ENCODE data around the gene CHD5. TPM values are rescaled to one million over a fixed set of nuclear protein-coding genes. Genes with fewer than 3 reads are reported as not detected.

CHD5 gene
- polyA plus RNA-seq, 1 donor from 2014 or later = 22.0 TPM

DNA sequence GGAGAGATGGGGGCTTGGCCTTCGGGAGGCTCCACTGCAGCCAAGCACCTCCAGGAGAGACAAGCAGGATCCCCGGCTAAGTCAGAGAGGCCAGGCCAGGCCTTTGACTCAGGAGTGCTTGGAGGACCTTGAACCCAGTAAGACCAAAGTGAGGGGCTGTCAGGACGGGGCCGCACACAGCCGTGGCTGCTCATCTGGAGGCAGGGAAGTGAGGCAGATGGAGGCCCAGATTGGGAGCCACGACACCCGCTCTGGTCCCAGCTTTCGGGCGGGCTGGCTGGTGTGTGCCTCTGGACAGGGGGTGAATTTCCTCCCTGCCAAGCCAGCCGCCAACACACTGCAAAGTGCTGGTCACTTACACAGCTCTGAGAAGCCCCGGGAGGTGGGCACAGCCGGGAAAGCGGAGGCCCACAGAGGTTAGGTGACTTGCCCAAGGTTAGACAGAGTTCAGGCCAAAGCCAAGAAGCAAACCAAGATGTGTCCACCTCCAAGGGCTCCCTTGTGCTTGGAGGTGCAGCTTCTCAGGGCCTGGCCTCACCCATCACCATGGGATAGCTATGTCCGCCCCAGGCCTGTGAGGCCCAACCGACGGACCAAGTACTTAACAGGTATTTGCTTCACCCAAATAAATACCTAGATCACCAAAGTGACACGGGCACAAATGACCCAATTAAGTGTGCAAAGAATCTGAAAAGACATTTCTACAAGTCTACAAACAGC, 58.3 kb downstream of the CHD5 start:
- no peaks in the 10 kb centered on the region for H3K79me2 ChIP-seq (replicated peaks; ENCODE audit: insufficient read depth, low read length)
- no peaks in the 10 kb centered on the region for H3K9me2 ChIP-seq (ENCODE audit: insufficient read depth, low read length)
- H3K4me2 ChIP-seq (ENCODE audit: low read length) = no peak overlapping the region
- H3K9ac ChIP-seq (ENCODE audit: low read length) = no peak overlapping the region
- H3K9me3 ChIP-seq (ENCODE audit: low read length) = no peaks in the 10 kb centered on the region
- H3K4me3 ChIP-seq (ENCODE audit: low read length) = no peak overlapping the region
- no peak overlapping the region for H2AFZ ChIP-seq (ENCODE audit: low read depth, low read length)
- no peak overlapping the region for H3K27ac ChIP-seq (ENCODE audit: low read length)
- no peaks in the 10 kb centered on the region for H4K20me1 ChIP-seq (ENCODE audit: insufficient read depth)
- H3F3A ChIP-seq (ENCODE audit: insufficient read depth, low read length, poor library complexity, severe bottlenecking) = no peaks in the 10 kb centered on the region
- no peaks in the 10 kb centered on the region for H3K36me3 ChIP-seq (ENCODE audit: insufficient read depth, low read length)
- TF ChIP-seq RAD21 (conservative IDR thresholded peaks at IDR 0.05) (no peak), TAF1 (IDR thresholded peaks at IDR 0.05; ENCODE audit: low read depth) (no peak), POLR2AphosphoS5 (IDR thresholded peaks at IDR 0.05) (no peak), CTCF (IDR thresholded peaks at IDR 0.05; ENCODE audit: poor library complexity, severe bottlenecking) (no peak), EP300 (conservative IDR thresholded peaks at IDR 0.05; ENCODE audit: poor library complexity, severe bottlenecking) (no peak), SMC3 (conservative IDR thresholded peaks at IDR 0.05; ENCODE audit: poor library complexity) (no peak)
- H3K27me3 ChIP-seq (ENCODE audit: insufficient read depth, low read depth, low read length) = no peaks in the 10 kb centered on the region

- Histone ChIP-seq H3K4me3 (ENCODE audit: low read length) (no peak overlapping the region), H3K9ac (ENCODE audit: low read length) (no peak overlapping the region)
Measured at GRCh38 chr1:6121021-6121421, 59.1 kb downstream of the CHD5 start.

More at GRCh38 chr1:6121021-6121421, 59.1 kb downstream of the CHD5 start:
- H3K27me3 ChIP-seq (ENCODE audit: insufficient read depth, low read depth, low read length) = no peaks in the 10 kb centered on the region
- TF ChIP-seq POLR2AphosphoS5 (IDR thresholded peaks at IDR 0.05) (no peak), SMC3 (conservative IDR thresholded peaks at IDR 0.05; ENCODE audit: poor library complexity) (no peak), RAD21 (conservative IDR thresholded peaks at IDR 0.05) (no peak), EZH2 (IDR thresholded peaks at IDR 0.05; ENCODE audit: borderline replicate concordance, insufficient read depth, low read length, poor library complexity, severe bottlenecking) (no peak), REST (IDR thresholded peaks at IDR 0.05; ENCODE audit: borderline replicate concordance) (no peak), TAF1 (IDR thresholded peaks at IDR 0.05; ENCODE audit: low read depth) (no peak), CTCF (IDR thresholded peaks at IDR 0.05; ENCODE audit: poor library complexity, severe bottlenecking) (no peak), MXI1 (conservative IDR thresholded peaks at IDR 0.05; ENCODE audit: poor library complexity, severe bottlenecking) (no peak), EP300 (conservative IDR thresholded peaks at IDR 0.05; ENCODE audit: poor library complexity, severe bottlenecking) (no peak)
- no peaks in the 10 kb centered on the region for H3K79me2 ChIP-seq (replicated peaks; ENCODE audit: insufficient read depth, low read length)
- no peaks in the 10 kb centered on the region for H4K20me1 ChIP-seq (ENCODE audit: insufficient read depth)
- H3K27ac ChIP-seq (ENCODE audit: low read length) = no peak overlapping the region
- H3K36me3 ChIP-seq (ENCODE audit: insufficient read depth, low read length) = no peaks in the 10 kb centered on the region
- H3K4me2 ChIP-seq (ENCODE audit: low read length) = no peak overlapping the region
- no peak overlapping the region for H2AFZ ChIP-seq (ENCODE audit: low read depth, low read length)
- no peaks in the 10 kb centered on the region for H3K9me3 ChIP-seq (ENCODE audit: low read length)
- H3K9me2 ChIP-seq (ENCODE audit: insufficient read depth, low read length) = no peaks in the 10 kb centered on the region
- no peaks in the 10 kb centered on the region for H3F3A ChIP-seq (ENCODE audit: insufficient read depth, low read length, poor library complexity, severe bottlenecking)

Measured in neural cell (in vitro differentiated cells).